ENCODE results near the gene CYP3A4.
"Not testable (repeated sequence)": the region's sequence is repeated elsewhere in the genome, so short reads cannot be mapped to it uniquely, and the experiment has no call there.

CYP3A4 gene

GRCh38 chr7:99752356-99752755, 31.6 kb downstream of the CYP3A4 start:
- no peak for DNase-seq (ENCODE audit: low read depth, low spot score)

- DNase-seq (ENCODE audit: low read depth, low spot score), result not testable (repeated sequence)
Observed at GRCh38 chr7:99751322-99752052, 32.5 kb downstream of the CYP3A4 start.

GRCh38 chr7:99748846-99749579, 35.0 kb downstream of the CYP3A4 start:
- no peak for DNase-seq (ENCODE audit: low read depth, low spot score)

DNA sequence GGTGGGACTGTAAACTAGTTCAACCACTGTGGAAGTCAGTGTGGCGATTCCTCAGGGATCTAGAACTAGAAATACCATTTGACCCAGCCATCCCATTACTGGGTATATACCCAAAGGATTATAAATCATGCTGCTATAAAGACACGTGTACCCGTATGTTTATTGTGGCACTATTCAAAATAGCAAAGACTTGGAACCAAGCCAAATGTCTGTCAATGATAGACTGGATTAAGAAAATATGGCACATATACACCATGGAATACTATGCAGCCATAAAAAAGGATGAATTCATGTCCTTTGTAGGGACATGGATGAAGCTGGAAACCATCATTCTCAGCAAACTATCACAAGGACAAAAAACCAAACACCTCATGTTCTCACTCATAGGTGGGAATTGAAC, 37.1 kb downstream of the CYP3A4 start:
- DNase-seq (ENCODE audit: low read depth, low spot score), result not testable (repeated sequence)

DNA sequence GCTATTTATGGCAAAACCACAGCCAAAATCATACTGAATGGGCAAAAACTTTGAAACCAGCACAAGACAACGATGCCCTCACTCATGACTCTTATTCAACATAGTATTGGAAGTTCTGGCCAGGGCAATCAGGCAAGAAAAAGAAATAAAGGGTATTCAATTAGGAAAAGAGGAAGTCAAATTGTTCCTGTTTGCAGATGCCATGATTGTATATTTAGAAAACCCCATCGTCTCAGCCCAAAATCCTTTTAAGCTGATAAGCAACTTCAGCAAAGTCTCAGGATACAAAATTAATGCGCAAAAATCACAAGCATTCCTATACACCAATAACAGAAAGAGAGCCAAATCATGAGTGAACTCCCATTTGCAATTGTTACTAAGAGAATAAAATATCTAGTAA, 38.6 kb downstream of the CYP3A4 start:
- not testable (repeated sequence) for DNase-seq (ENCODE audit: low read depth, low spot score)

GRCh38 chr7:99742737-99743394, 41.1 kb downstream of the CYP3A4 start:
- no peak for DNase-seq (ENCODE audit: low read depth, low spot score)

DNA sequence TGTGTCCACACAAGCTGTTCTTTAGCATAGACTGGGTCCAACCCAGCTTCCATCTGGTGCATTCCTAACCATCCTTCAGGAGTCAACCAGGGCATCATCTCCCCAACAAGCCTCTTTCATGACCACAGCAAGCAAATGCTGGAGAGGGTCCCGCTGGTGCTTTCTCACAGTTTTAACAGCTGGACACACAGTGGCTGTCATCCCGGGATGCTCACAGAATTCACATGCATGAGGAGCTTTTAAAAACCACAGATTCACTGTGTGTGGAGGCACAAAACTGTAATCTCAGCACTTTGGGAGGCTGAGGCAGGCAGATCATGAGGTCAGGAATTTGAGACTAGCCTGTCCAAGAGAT, 42.6 kb downstream of the CYP3A4 start:
- DNase-seq (ENCODE audit: low read depth, low spot score), result no peak

DNA sequence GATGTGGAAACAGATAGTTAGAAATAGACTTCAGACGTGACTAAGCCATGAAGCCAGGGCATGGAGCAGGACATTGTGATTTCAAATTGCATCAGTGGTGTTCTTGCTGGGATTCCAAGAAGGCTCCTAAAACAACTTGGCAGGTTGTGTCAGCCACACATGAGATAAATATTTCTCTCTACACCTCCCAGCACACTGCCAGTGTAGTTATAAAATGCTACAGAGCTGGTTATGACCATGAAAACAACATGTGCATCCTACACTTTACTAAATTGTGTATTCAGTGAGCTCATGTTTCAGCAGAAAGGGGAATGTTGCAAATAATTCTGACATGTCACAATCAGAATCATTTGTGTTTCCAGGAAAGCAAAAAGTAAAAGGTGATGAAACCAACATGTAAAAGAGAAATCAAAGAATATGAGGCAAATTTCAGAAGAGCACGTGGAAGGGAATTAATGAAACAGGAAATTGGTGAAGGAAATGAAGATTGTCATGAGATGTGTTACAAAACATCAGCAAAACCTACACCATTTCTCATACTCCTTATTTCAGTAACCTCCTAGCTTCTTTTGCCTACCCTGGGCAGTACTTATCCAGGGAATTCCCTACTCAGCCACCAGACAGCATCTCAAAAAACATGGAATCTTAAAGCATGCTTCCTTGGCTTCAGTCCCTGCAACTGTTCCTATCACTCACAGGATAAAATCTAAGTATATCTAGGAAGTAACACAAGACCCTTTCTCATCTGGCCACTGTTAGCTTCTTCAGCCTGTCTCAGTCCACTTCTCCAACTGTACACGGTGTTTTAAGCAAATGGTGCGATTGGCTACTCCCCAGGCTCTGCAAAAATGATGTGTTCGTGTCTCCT, 43.2 kb downstream of the CYP3A4 start:
- no peak for DNase-seq (ENCODE audit: low read depth, low spot score)

GRCh38 chr7:99739699-99740572, 44.0 kb downstream of the CYP3A4 start:
- no peak for DNase-seq (ENCODE audit: low read depth, low spot score)

DNA sequence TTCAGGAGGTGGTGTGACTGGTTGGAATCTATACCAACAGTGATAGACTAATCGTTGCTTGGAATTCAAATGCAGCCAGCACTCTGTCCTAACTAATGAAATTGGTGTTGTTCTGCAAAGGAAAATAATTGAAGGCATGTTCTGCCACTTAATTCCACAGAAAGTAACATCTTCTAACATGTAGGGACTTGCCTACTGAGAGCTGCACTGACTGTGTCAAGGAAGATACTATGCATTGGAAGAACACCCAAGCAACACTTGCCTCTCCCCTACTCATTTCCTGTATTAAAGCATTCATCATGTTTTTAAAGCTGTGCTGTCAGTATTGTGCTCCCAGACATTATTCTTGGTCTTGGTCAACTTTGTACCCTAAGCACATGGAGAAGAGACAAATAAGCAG, 46.3 kb downstream of the CYP3A4 start:
- no peak for DNase-seq (ENCODE audit: low read depth, low spot score)

- not testable (repeated sequence) for DNase-seq (ENCODE audit: low read depth, low spot score)
Observed at GRCh38 chr7:99736667-99737066, 47.3 kb downstream of the CYP3A4 start.

DNA sequence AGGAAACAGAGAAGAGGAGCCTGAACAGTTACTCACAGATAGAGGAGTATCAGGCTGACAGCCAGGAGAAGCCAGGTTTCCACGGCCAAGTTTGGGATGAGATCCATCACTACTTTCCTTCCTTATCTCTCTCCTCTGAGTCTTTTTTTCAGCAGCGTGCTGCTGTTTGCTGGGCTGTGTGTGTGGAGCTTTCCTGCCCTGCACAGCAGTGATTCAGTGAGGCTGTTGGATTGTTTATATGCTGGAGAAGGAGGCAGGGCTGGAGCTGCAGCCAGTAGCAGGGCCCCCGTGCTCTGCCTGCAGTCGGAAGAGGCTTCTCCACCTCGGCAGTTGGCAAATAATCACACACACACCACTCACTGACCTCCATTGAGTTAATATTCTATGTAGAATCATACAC, 49.0 kb downstream of the CYP3A4 start, which contains the start of gene CYP3A7:
TSS of gene CYP3A7 (minus strand) at position 210 of the 400 bp plus-strand sequence. CDS start at position 107, 103 bp downstream.
- DNase-seq (ENCODE audit: low read depth, low spot score), result no peak

DNA sequence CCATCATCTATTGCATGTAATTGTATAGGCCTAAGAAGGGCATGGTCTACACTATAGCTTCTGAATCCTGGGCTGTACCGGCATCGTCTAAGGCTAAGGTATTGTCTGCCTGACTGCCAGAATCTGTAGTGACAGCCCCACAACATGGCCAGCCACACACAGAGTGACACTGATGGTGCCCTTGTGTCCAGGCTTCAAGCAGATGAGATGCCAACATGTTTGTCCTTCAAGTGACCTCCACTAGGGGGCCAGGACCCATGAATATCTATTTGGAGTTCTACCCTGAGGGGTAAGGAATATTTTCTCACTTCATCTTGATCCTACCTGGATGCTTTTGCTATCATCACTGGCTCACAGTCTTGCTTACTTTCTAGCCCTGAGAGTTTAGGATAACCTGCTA, 50.5 kb downstream of the CYP3A4 start:
- peak; percentile 12 for DNase-seq (ENCODE audit: low read depth, low spot score)

DNA sequence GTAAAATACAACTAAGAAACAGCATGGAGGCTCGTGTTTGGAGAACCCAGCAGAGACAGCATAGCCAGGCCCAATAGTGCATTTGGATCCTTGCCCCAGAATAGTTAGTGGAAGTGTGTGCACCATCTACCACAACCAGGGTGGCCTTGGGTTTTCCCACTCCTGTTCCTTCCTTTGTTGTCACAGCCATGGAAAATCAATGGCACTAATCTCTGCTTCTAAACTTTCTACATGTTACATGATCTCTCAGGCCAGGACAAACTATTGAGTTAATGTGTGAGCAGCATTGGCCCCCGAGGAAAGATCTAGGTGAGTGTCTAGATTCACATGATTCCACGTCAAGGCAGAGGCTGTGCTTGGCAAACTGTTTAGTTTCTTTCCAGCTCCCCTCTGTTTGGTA, 51.0 kb downstream of the CYP3A4 start:
- no peak for DNase-seq (ENCODE audit: low read depth, low spot score)

- DNase-seq (ENCODE audit: low read depth, low spot score), result no peak
Observed at GRCh38 chr7:99731638-99732374, 52.2 kb downstream of the CYP3A4 start.

DNA sequence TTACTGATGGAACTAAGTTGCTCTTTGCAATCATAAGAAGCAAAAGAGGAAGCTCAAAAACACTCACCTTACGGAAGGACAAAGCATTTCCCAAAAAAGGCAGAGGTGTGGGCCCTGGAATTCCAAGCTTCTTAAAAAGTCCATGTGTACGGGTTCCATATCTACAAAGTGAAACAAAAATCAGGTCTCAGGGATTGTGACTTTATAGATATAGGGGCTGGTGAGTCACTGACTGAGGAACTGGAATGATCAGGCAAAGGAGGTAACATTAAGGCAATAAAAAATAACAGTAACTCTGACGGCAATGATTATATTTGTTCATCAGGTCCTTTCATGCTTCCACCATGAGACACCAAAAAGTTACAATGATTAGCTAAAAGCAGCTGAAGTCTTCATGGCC, 53.0 kb downstream of the CYP3A4 start:
- DNase-seq (ENCODE audit: low read depth, low spot score), result no peak

- DNase-seq (ENCODE audit: low read depth, low spot score), result no peak
Observed at GRCh38 chr7:99730238-99730810, 53.7 kb downstream of the CYP3A4 start.

DNA sequence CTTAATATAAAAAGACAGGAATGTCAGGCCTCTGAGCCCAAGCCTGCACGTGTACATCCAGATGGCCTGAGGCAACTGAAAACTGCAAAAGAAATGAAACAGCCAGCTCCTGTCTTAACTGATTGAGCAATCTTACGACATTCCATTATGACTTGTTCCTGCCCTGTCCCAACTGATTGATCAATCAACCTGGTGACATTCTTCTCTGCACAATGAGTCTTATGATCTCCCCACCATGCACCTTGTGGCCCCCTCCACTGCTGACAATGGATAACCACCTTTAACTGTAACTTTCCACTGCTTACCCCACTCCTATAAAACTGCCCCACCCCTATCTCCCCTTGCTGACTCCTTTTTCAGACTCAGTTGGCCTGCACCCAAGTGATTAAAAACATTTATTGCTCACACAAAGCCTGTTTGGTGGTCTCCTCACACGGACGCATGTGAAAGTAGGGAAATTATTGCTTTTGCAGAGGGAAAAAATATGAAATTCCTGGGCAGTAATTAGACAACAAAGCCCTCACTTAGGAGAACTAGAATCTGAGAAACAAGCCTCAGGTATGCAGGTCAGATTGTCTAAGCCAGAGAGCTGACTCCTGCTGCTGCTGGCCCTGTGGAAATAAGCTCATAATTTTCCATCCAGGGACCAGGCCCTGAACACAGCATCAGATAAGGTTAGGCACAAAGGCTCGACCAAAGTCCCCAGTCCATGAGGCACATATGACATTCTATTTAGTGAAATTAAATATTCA, 54.3 kb downstream of the CYP3A4 start:
- DNase-seq (ENCODE audit: low read depth, low spot score), result no peak

- DNase-seq (ENCODE audit: low read depth, low spot score), result no peak
Observed at GRCh38 chr7:99728615-99729014, 55.4 kb downstream of the CYP3A4 start.
